Ascending aorta (tissue), 2 donors: ENCODE data around the gene GRPEL1. TPM values are rescaled to one million over a fixed set of nuclear protein-coding genes. Genes with fewer than 3 reads are reported as not detected.

Experiments
- DNase-seq, 2 donors: peaks; one replicate each; pipeline ENCODE4 v3.0.0-alpha.2; 2019; ENCODE audit warnings: low spot score in 2 of 2
- H3K27ac ChIP-seq, 2 donors: fragments of 200-600 bp; sonication (generic); one replicate each; pipeline ENCODE4 v1.5.1; 2016 to 2017; ENCODE audit warnings: mild to moderate bottlenecking in 1 of 2
- H3K27me3 ChIP-seq: fragments of 200-600 bp; sonication (generic); one replicate; pipeline ENCODE4 v1.5.1; 2017
- H3K36me3 ChIP-seq, 2 donors: fragments of 200-600 bp; sonication (generic); one replicate each; pipeline ENCODE4 v1.5.1; 2016
- H3K4me1 ChIP-seq, 2 donors: fragments of 200-600 bp; sonication (generic); one replicate each; pipeline ENCODE4 v1.5.1; 2016 to 2017; ENCODE audit warnings: mild to moderate bottlenecking in 1 of 2
- H3K4me3 ChIP-seq, 2 donors: fragments of 200-600 bp; sonication (generic); one replicate each; pipeline ENCODE4 v1.5.1; 2016 to 2017; ENCODE audit warnings: mild to moderate bottlenecking in 1 of 2
- H3K9me3 ChIP-seq, 2 donors: fragments of 200-600 bp; sonication (generic); one replicate each; pipeline ENCODE4 v1.5.1; 2016
- CTCF ChIP-seq, 3 experiments: fragments of 200-600 bp in 2 of 3; fragments of 450-650 bp in 1 of 3; sonication (generic) in 2 of 3; IDR thresholded peaks; one replicate each; pipeline ENCODE4 v1.5.1; 2016 to 2019; ENCODE audit warnings: antibody characterized with exemption in 3 of 3, mild to moderate bottlenecking in 1 of 3, moderate library complexity in 1 of 3
- intact Hi-C: fragments of 100-400 bp; cut with DNase I; formaldehyde crosslinking; loops from one replicate; pipeline ENCODE4 v1.15.1; 2023
- total RNA-seq: library from RNA; depleted of rRNA; stranded (reverse); fragments of >200 nt; gene quantifications from one replicate; pipeline ENCODE4 v1.1.0, GENCODE V29; 2016

GRPEL1 gene
- total RNA-seq, 1 donor from 2014 or later: 42.5 TPM

- Histone ChIP-seq H3K4me3 (no peak overlapping the region), H3K27ac (no peak overlapping the region), H3K9me3 (no peaks in the 10 kb centered on the region), H3K4me1 (no peaks in the 10 kb centered on the region), H3K36me3 (peaks cover 50 to 67% of the 10 kb centered on the region in 2 donors), H3K27me3 (no peaks in the 10 kb centered on the region)
- no peak for DNase-seq
- intact Hi-C loops: no loop called here
- TF ChIP-seq CTCF (IDR thresholded peaks at IDR 0.05): no peak
Measured at GRCh38 chr4:7029212-7029611, 38.7 kb downstream of the GRPEL1 start.

GRCh38 chr4:7027913-7028312, 40.0 kb downstream of the GRPEL1 start:
- DNase-seq: no peak
- no peaks in the 10 kb centered on the region for H3K27me3 ChIP-seq
- intact Hi-C loops: no loop called here
- no peak overlapping the region for H3K27ac ChIP-seq
- H3K36me3 ChIP-seq: peaks cover 56 to 80% of the 10 kb centered on the region in 2 donors
- no peak for TF ChIP-seq CTCF (IDR thresholded peaks at IDR 0.05)
- H3K4me3 ChIP-seq: no peak overlapping the region
- H3K9me3 ChIP-seq: no peaks in the 10 kb centered on the region
- no peaks in the 10 kb centered on the region for H3K4me1 ChIP-seq

GRCh38 chr4:7027284-7027683, 40.6 kb downstream of the GRPEL1 start:
- DNase-seq: no peak
- H3K36me3 ChIP-seq: peaks cover 56 to 77% of the 10 kb centered on the region in 2 donors
- H3K9me3 ChIP-seq: no peaks in the 10 kb centered on the region
- no peak overlapping the region for H3K27ac ChIP-seq
- no peak overlapping the region for H3K4me3 ChIP-seq
- no peaks in the 10 kb centered on the region for H3K4me1 ChIP-seq
- TF ChIP-seq CTCF (IDR thresholded peaks at IDR 0.05): no peak
- intact Hi-C loops: no loop called here
- H3K27me3 ChIP-seq: no peaks in the 10 kb centered on the region

- H3K4me3 ChIP-seq: no peak overlapping the region
- no peaks in the 10 kb centered on the region for H3K4me1 ChIP-seq
- DNase-seq: no peak
- intact Hi-C loops: no loop called here
- H3K27ac ChIP-seq: no peak overlapping the region
- H3K27me3 ChIP-seq: no peaks in the 10 kb centered on the region
- no peaks in the 10 kb centered on the region for H3K9me3 ChIP-seq
- peaks cover 56 to 75% of the 10 kb centered on the region in 2 donors for H3K36me3 ChIP-seq
- no peak for TF ChIP-seq CTCF (IDR thresholded peaks at IDR 0.05)
Measured at GRCh38 chr4:7026107-7026506, 41.8 kb downstream of the GRPEL1 start.

- Histone ChIP-seq H3K27ac (no peak overlapping the region), H3K27me3 (no peaks in the 10 kb centered on the region), H3K4me3 (no peak overlapping the region), H3K36me3 (peaks cover 48 to 71% of the 10 kb centered on the region in 2 donors), H3K4me1 (no peaks in the 10 kb centered on the region), H3K9me3 (no peaks in the 10 kb centered on the region)
- TF ChIP-seq CTCF (IDR thresholded peaks at IDR 0.05): no peak
- no peak for DNase-seq
- intact Hi-C loops: no loop called here
Measured at GRCh38 chr4:7025040-7025602, 42.7 kb downstream of the GRPEL1 start.
